ENCODE measurements around the gene FAM98A. TPM values are rescaled to one million over a fixed set of nuclear protein-coding genes. Genes with fewer than 3 reads are reported as not detected.

Gene FAM98A
- total RNA-seq, 2 donors from 2014 or later, result 38.8 to 46.7 TPM

DNA sequence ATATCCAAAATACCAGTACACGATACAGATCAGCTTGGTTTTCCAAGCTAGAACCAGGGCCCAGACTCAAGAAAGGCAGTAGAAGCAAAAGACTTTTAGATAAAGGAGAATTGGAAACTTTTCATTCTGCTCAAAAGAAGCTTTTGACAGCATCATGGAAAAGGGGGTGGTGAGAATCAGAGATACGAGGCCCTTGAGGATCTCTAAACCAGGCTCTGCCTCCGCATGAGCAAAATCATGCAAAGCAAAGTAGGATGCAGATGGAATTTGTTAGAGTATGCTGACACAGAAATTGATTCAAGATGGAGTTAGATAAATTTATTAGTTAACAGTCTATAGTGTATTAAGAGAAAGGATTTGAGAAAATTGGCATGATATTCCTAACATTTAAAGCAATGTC lies 39.8 kb downstream of the FAM98A start:
- TF ChIP-seq, protein P1, sequence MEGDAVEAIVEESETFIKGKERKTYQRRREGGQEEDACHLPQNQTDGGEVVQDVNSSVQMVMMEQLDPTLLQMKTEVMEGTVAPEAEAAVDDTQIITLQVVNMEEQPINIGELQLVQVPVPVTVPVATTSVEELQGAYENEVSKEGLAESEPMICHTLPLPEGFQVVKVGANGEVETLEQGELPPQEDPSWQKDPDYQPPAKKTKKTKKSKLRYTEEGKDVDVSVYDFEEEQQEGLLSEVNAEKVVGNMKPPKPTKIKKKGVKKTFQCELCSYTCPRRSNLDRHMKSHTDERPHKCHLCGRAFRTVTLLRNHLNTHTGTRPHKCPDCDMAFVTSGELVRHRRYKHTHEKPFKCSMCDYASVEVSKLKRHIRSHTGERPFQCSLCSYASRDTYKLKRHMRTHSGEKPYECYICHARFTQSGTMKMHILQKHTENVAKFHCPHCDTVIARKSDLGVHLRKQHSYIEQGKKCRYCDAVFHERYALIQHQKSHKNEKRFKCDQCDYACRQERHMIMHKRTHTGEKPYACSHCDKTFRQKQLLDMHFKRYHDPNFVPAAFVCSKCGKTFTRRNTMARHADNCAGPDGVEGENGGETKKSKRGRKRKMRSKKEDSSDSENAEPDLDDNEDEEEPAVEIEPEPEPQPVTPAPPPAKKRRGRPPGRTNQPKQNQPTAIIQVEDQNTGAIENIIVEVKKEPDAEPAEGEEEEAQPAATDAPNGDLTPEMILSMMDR (conservative IDR thresholded peaks at IDR 0.05), result no peak
- no peaks in the 10 kb centered on the region for H3K9me3 Mint-ChIP-seq
- no peak overlapping the region for H3K4me3 Mint-ChIP-seq
- H3K4me1 ChIP-seq (ENCODE audit: control insufficient read depth, insufficient read depth, low read length), result peaks cover 4% of the 10 kb centered on the region
- H3K27ac Mint-ChIP-seq, result no peak overlapping the region
- no peak overlapping the region for H3K9ac ChIP-seq (ENCODE audit: extremely low read depth, low read length, poor library complexity, severe bottlenecking)
- WGBS, 2 experiments (ENCODE audit: insufficient coverage in 1 of 2, insufficient read length in 1 of 2), result 91 to 94% methylated on average over 2 to 3 of the region's 3 CpGs
- H3K27ac ChIP-seq (ENCODE audit: low read depth, low read length), result no peak overlapping the region
- H3K27me3 Mint-ChIP-seq (ENCODE audit: insufficient read depth), result no peaks in the 10 kb centered on the region
- DNase-seq, result no peak
- no peaks in the 10 kb centered on the region for H3K27me3 ChIP-seq (ENCODE audit: control insufficient read depth, insufficient read depth, low read length, poor library complexity, severe bottlenecking)
- H3K36me3 ChIP-seq (ENCODE audit: control insufficient read depth, insufficient read depth, low read length), result no peaks in the 10 kb centered on the region
- peaks cover 13% of the 10 kb centered on the region for H3K4me1 Mint-ChIP-seq
- no peaks in the 10 kb centered on the region for H3K9me3 ChIP-seq (ENCODE audit: control insufficient read depth, low read length)
- H3K4me3 ChIP-seq (ENCODE audit: low read length), result no peak overlapping the region
- no peaks in the 10 kb centered on the region for H3K36me3 Mint-ChIP-seq (ENCODE audit: low read depth)

DNA sequence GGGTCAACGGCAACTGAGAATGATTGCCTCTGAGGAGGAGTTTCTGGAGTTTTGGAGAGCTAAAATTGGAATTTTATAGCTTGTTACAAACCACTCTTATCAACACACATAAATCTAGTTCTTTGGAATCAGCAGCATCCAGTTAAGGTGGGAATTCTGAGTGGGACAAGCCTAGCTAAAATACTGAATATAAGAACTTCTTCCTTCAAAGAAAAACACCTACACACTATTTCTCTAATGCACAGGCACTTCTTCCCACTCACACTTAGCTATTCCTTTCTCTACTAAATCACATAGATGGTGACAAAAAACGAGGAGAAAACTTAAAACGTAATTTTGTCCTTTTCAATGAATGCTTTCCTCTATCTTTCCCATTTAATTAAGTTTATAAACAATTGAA lies 43.4 kb downstream of the FAM98A start:
- no peaks in the 10 kb centered on the region for H3K9me3 ChIP-seq (ENCODE audit: control insufficient read depth, low read length)
- H3K4me3 ChIP-seq (ENCODE audit: low read length), result peak overlapping the region; percentile 40
- H3K9ac ChIP-seq (ENCODE audit: extremely low read depth, low read length, poor library complexity, severe bottlenecking), result peak overlapping the region; percentile 44
- Mint-ChIP-seq H3K27ac (peak overlapping the region; percentile 81), H3K36me3 (ENCODE audit: low read depth) (no peaks in the 10 kb centered on the region), H3K4me3 (no peak overlapping the region), H3K27me3 (ENCODE audit: insufficient read depth) (no peaks in the 10 kb centered on the region), H3K9me3 (no peaks in the 10 kb centered on the region), H3K4me1 (peaks cover 28% of the 10 kb centered on the region)
- WGBS, 2 experiments (ENCODE audit: insufficient coverage in 1 of 2, insufficient read length in 1 of 2), result 83 to 90% methylated on average over 1 to 3 of the region's 3 CpGs
- H3K27ac ChIP-seq (ENCODE audit: low read depth, low read length), result no peak overlapping the region
- H3K4me1 ChIP-seq (ENCODE audit: control insufficient read depth, insufficient read depth, low read length), result peaks cover 6% of the 10 kb centered on the region
- no peaks in the 10 kb centered on the region for H3K27me3 ChIP-seq (ENCODE audit: control insufficient read depth, insufficient read depth, low read length, poor library complexity, severe bottlenecking)
- TF ChIP-seq, protein P1 (conservative IDR thresholded peaks at IDR 0.05), result no peak
- no peaks in the 10 kb centered on the region for H3K36me3 ChIP-seq (ENCODE audit: control insufficient read depth, insufficient read depth, low read length)
- DNase-seq, result no peak

DNA sequence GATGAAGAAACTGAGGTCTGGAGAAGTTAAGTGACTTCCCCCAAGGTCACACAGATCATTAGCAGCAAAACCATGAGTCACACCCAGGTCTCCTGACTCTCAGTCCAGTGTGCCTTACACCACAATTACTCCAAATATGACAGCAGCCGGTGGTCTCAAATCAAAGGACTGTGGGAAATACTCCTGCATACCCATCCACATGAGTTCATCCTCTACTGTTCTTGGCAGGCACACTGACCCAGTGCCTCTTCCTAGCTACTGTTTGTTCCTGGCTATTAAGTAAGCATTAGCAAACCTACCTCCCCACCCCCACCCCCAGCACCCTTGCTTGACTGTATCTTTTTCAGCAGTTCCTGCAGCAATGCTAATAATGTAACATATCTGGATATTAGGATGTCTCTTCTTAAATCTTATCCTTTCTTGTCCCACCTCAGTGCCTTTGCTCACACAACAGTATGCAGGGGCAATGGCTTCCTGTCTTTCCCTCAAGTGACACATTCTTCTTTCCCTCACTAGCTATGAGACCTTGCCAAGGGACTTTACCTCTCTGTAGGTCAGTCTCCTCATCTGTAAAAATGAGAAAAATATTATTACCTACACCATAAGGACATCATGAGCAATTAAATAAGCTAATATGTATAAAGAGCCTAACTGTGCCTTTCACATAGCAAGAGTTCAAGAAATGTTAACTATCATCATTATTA lies 46.2 kb downstream of the FAM98A start:
- Histone ChIP-seq H3K27ac (ENCODE audit: low read depth, low read length) (no peak overlapping the region), H3K27me3 (ENCODE audit: control insufficient read depth, insufficient read depth, low read length, poor library complexity, severe bottlenecking) (no peaks in the 10 kb centered on the region), H3K9ac (ENCODE audit: extremely low read depth, low read length, poor library complexity, severe bottlenecking) (no peak overlapping the region), H3K36me3 (ENCODE audit: control insufficient read depth, insufficient read depth, low read length) (no peaks in the 10 kb centered on the region), H3K4me1 (ENCODE audit: control insufficient read depth, insufficient read depth, low read length) (peaks cover 6% of the 10 kb centered on the region), H3K9me3 (ENCODE audit: control insufficient read depth, low read length) (no peaks in the 10 kb centered on the region), H3K4me3 (ENCODE audit: low read length) (no peak overlapping the region)
- no peak overlapping the region for H3K4me3 Mint-ChIP-seq
- H3K36me3 Mint-ChIP-seq (ENCODE audit: low read depth), result no peaks in the 10 kb centered on the region
- peaks cover 2% of the 10 kb centered on the region for H3K27me3 Mint-ChIP-seq (ENCODE audit: insufficient read depth)
- TF ChIP-seq, protein P1 (conservative IDR thresholded peaks at IDR 0.05), result no peak
- peaks cover 33% of the 10 kb centered on the region for H3K4me1 Mint-ChIP-seq
- WGBS, 2 experiments (ENCODE audit: insufficient coverage in 1 of 2, insufficient read length in 1 of 2), result 90 to 95% methylated on average over 1 of the region's 1 CpG
- H3K27ac Mint-ChIP-seq, result no peak overlapping the region
- DNase-seq, result no peak
- no peaks in the 10 kb centered on the region for H3K9me3 Mint-ChIP-seq

Data from endodermal cell (in vitro differentiated cells).